Activated T-cell treated with anti-CD3 and anti-CD28 coated beads for 4 hours (primary cell): Measurements from ENCODE around the gene ADAD2.

ENCODE experiments used
- DNase-seq: peaks from one replicate; pipeline ENCODE4 v3.0.0-alpha.2; 2020

ADAD2 gene

GRCh38 chr16:84226026-84226425 lies 35.1 kb downstream of the ADAD2 start:
- DNase-seq: no peak

- no peak for DNase-seq
These were observed 36.6 kb downstream of the ADAD2 start for GRCh38 chr16:84227548-84227947.

- DNase-seq: no peak
These were observed 37.4 kb downstream of the ADAD2 start for GRCh38 chr16:84228256-84228838.

- DNase-seq: no peak
These were observed 38.5 kb downstream of the ADAD2 start for GRCh38 chr16:84229471-84229870.

- DNase-seq: no peak
These were observed 41.1 kb downstream of the ADAD2 start for GRCh38 chr16:84232060-84232459.

GRCh38 chr16:84232969-84233368 lies 42.0 kb downstream of the ADAD2 start:
- DNase-seq: no peak

- DNase-seq: no peak
These were observed 42.8 kb downstream of the ADAD2 start for GRCh38 chr16:84233748-84234147.

- DNase-seq: no peak
These were observed 43.6 kb downstream of the ADAD2 start for GRCh38 chr16:84234321-84235241.

GRCh38 chr16:84236671-84237070 lies 45.7 kb downstream of the ADAD2 start:
- DNase-seq: no peak

- DNase-seq: no peak
These were observed 47.2 kb downstream of the ADAD2 start for GRCh38 chr16:84237994-84238750.

GRCh38 chr16:84239141-84239769 lies 48.3 kb downstream of the ADAD2 start:
- DNase-seq: no peak

GRCh38 chr16:84239909-84240308 lies 49.0 kb downstream of the ADAD2 start, which contains the start of gene KCNG4:
KCNG4 (minus strand) TSS chr16:84240012; CDS start chr16:84237485, 2,527 bp downstream.
- no peak for DNase-seq

- DNase-seq: no peak
These were observed 49.5 kb downstream of the ADAD2 start for GRCh38 chr16:84240455-84240854.

GRCh38 chr16:84241778-84242177 lies 50.8 kb downstream of the ADAD2 start:
- DNase-seq: no peak

- DNase-seq: no peak
These were observed 51.9 kb downstream of the ADAD2 start for GRCh38 chr16:84242839-84243238.

GRCh38 chr16:84243732-84244131 lies 52.8 kb downstream of the ADAD2 start:
- no peak for DNase-seq

- DNase-seq: no peak
These were observed 53.8 kb downstream of the ADAD2 start for GRCh38 chr16:84244728-84245127.

- no peak for DNase-seq
These were observed 55.2 kb downstream of the ADAD2 start for GRCh38 chr16:84245956-84246678.

GRCh38 chr16:84246679-84247077 lies 55.7 kb downstream of the ADAD2 start:
- no peak for DNase-seq
